ENCODE measurements around the gene ANGPTL4. TPM values are rescaled to one million over a fixed set of nuclear protein-coding genes. Genes with fewer than 3 reads are reported as not detected.

Gene ANGPTL4
- polyA plus RNA-seq, 2 of the 4 experiments (the other 2 are of a cell fraction) = 12.3 to 30.8 TPM

DNA sequence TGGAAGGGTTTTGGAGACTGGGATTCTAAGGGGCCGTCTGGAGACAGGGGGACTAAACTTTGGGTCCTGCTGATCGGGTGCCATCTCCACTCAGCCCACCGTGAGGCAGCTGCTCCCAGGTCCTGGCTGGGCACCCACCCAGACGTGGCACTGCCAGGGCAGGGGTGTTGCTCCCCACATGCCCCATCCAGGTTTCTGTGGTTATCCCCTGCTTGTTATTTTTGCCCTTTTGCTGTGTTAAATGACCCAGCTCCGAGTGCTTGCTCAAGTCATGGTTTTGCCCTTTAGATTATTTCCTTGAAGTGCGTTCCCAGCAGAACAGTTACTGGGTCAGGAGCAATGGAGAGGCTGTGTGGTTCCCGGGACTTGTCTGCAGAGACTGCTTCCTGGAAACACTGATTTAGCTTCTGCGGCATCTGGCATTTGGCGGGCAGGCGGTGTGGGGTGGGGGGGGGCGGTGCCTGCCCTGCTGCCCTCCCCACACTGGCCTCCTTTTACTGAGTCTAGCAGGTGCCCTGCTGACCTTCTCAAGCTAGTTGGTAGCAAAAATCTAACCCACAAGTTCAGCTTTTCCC is 28.1 kb downstream of the ANGPTL4 start:
- DNase-seq (ENCODE audit: low read depth in 1 of 2, low spot score in 1 of 2) (no peak), ATAC-seq (no peak), FAIRE-seq (no peak)
- Histone ChIP-seq H3K27ac (peak overlapping the region; percentile 21 to 41; a peak in 2 of 6 replicates), H3K4me1 (peaks cover 73% of the 10 kb centered on the region), H3K9me3 (no peaks in the 10 kb centered on the region), H3K4me3 (no peak overlapping the region), H3K4me2 (peak overlapping the region; percentile 66)
- TF ChIP-seq FOXS1 (CRISPR knock-in tag; IDR thresholded peaks at IDR 0.05) = no peak
- TF ChIP-seq, protein P1, sequence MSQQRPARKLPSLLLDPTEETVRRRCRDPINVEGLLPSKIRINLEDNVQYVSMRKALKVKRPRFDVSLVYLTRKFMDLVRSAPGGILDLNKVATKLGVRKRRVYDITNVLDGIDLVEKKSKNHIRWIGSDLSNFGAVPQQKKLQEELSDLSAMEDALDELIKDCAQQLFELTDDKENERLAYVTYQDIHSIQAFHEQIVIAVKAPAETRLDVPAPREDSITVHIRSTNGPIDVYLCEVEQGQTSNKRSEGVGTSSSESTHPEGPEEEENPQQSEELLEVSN (IDR thresholded peaks at IDR 0.05; ENCODE audit: borderline replicate concordance, low read depth) = no peak
- TF ChIP-seq, protein P2, sequence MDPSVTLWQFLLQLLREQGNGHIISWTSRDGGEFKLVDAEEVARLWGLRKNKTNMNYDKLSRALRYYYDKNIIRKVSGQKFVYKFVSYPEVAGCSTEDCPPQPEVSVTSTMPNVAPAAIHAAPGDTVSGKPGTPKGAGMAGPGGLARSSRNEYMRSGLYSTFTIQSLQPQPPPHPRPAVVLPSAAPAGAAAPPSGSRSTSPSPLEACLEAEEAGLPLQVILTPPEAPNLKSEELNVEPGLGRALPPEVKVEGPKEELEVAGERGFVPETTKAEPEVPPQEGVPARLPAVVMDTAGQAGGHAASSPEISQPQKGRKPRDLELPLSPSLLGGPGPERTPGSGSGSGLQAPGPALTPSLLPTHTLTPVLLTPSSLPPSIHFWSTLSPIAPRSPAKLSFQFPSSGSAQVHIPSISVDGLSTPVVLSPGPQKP (IDR thresholded peaks at IDR 0.05; ENCODE audit: low read depth, low read length) = no peak
- TF ChIP-seq RCOR1 (IDR thresholded peaks at IDR 0.05; ENCODE audit: low read depth, low read length) = no peak
- TF ChIP-seq MAZ (IDR thresholded peaks at IDR 0.05; ENCODE audit: borderline replicate concordance, low read depth, low read length) = no peak
- TF ChIP-seq HOXB5 (CRISPR knock-in tag; IDR thresholded peaks at IDR 0.05) = no peak
- no peak for TF ChIP-seq TP53 (CRISPR knock-in tag; IDR thresholded peaks at IDR 0.05)
- no peak for TF ChIP-seq RARB (CRISPR knock-in tag; IDR thresholded peaks at IDR 0.05)
- TF ChIP-seq NR3C1 (IDR thresholded peaks at IDR 0.05) = no peak
- WGBS (ENCODE audit: missing lambda C conversion rate) = 55% methylated on average over 10 of the region's 11 CpGs
- POLR2A ChIA-PET = interaction anchor here (1.3 kb wide), 1 partner anchor 21 kb away, joined by 3 read pairs; the partner anchor contains the start of gene MARCHF2
- CTCF ChIA-PET = interaction anchor here (1.0 to 8.0 kb wide), 3 partner anchors 12 to 39 kb away, joined by 3 to 71 read pairs (median 6); no protein-coding TSS in a partner anchor

DNA sequence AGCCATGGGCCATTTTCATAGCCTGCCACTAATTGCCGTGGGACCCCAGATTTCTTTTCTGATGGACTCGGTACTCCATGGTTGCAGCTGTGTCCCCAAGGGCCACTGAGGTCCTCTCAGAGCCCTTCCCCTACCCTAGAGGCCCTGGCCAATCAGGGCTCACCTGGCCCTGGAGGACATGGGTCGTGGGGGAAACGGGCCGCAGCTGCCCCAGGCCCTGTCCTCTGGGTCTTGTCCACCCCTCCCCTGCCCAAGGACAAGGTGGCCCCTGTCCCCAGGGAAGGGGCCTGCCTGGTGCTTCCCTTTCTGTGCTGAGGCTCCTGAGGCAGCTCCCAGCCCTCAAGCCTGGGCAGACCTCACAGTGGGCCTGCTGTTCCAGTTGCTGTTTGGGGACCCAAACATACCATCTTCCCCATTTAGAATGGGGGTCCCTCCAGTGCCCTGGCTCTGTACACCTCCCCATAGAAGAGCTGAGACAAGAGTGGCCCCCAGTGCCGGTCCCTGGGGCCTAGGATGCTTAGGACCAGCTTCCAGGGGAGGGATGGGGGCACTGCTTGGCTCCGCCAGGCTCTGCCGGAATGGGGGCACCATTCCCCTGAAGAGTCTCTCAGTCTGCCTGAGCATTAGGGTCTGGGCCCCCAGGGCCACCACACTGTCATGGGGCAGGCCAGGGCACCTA is 29.4 kb downstream of the ANGPTL4 start:
- WGBS (ENCODE audit: missing lambda C conversion rate) = 90% methylated on average over 4 of the region's 8 CpGs
- Histone ChIP-seq H3K4me2 (no peak overlapping the region; the same call in 2 of the 3 replicates), H3K9me3 (no peaks in the 10 kb centered on the region), H3K4me3 (no peak overlapping the region), H3K27ac (peak overlapping the region; percentile 76 to 78; a peak in 5 of 6 replicates), H3K4me1 (peaks cover 69% of the 10 kb centered on the region)
- no peak for TF ChIP-seq HOXB5 (CRISPR knock-in tag; IDR thresholded peaks at IDR 0.05)
- TF ChIP-seq, protein P3, sequence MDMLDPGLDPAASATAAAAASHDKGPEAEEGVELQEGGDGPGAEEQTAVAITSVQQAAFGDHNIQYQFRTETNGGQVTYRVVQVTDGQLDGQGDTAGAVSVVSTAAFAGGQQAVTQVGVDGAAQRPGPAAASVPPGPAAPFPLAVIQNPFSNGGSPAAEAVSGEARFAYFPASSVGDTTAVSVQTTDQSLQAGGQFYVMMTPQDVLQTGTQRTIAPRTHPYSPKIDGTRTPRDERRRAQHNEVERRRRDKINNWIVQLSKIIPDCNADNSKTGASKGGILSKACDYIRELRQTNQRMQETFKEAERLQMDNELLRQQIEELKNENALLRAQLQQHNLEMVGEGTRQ (IDR thresholded peaks at IDR 0.05) = no peak
- no peak for TF ChIP-seq HEYL (CRISPR knock-in tag; IDR thresholded peaks at IDR 0.05)
- TF ChIP-seq MYC (IDR thresholded peaks at IDR 0.05; ENCODE audit: borderline replicate concordance, low read length) = no peak
- TF ChIP-seq RARB (CRISPR knock-in tag; IDR thresholded peaks at IDR 0.05) = no peak
- TF ChIP-seq MAZ (IDR thresholded peaks at IDR 0.05; ENCODE audit: borderline replicate concordance, low read depth, low read length) = no peak
- no peak for TF ChIP-seq TP53 (CRISPR knock-in tag; IDR thresholded peaks at IDR 0.05)
- no peak for TF ChIP-seq BCL3 (IDR thresholded peaks at IDR 0.05)
- no peak for TF ChIP-seq ZNF302 (CRISPR knock-in tag; IDR thresholded peaks at IDR 0.05)
- no peak for TF ChIP-seq JUN (IDR thresholded peaks at IDR 0.05)
- TF ChIP-seq, protein P4, sequence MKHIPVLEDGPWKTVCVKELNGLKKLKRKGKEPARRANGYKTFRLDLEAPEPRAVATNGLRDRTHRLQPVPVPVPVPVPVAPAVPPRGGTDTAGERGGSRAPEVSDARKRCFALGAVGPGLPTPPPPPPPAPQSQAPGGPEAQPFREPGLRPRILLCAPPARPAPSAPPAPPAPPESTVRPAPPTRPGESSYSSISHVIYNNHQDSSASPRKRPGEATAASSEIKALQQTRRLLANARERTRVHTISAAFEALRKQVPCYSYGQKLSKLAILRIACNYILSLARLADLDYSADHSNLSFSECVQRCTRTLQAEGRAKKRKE (CRISPR knock-in tag; IDR thresholded peaks at IDR 0.05; ENCODE audit: low read depth) = no peak
- CTCF ChIA-PET = interaction anchor here (0.6 to 8.0 kb wide), 6 partner anchors 11 to 187 kb away, joined by 3 to 71 read pairs (median 4); no protein-coding TSS in a partner anchor
- POLR2A ChIA-PET = no interaction called here
- ATAC-seq (no peak), DNase-seq (ENCODE audit: low read depth in 1 of 2, low spot score in 1 of 2) (no peak), FAIRE-seq (no peak)

Data from A549 (cell line).